IMR-90 (cell line): ENCODE results near the gene AEN.

Experiments
- CTCF ChIP-seq: conservative IDR thresholded peaks from 2 replicates; pipeline ENCODE4 v1.5.1; 2012; ENCODE audit warnings: mild to moderate bottlenecking, low read depth, low read length, improper control_type of control experiment
- POLR2A ChIP-seq: IDR thresholded peaks from 2 replicates; pipeline ENCODE4 v1.6.1; 2012; ENCODE audit warnings: mild to moderate bottlenecking, low read depth, low read length
- RAD21 ChIP-seq: IDR thresholded peaks from 2 replicates; pipeline ENCODE4 v1.6.1; 2012; ENCODE audit warnings: low read length, improper control_type of control experiment
- SMC3 ChIP-seq: fragments of 150-350 bp; IDR thresholded peaks from 2 replicates; pipeline ENCODE4 v1.6.1; 2016; ENCODE audit warnings: low read depth, mild to moderate bottlenecking, antibody characterized with exemption, low read length, moderate library complexity

GRCh38 chr15:88646088-88646405 is 24.9 kb downstream of the AEN start:
- no peak for TF ChIP-seq POLR2A
- TF ChIP-seq SMC3, result no peak
- no peak for TF ChIP-seq CTCF
- TF ChIP-seq RAD21, result no peak
